H1 (cell line): ENCODE results near the gene UGT1A9.

Experiments used
- CEBPB ChIP-seq: IDR thresholded peaks from 2 replicates; pipeline ENCODE4 v1.6.1; 2012; ENCODE audit warnings: low read depth, low read length
- CHD2 ChIP-seq: IDR thresholded peaks from 2 replicates; pipeline ENCODE4 v1.6.1; 2012; ENCODE audit warnings: low read length, improper control_type of control experiment
- POLR2AphosphoS5 ChIP-seq: IDR thresholded peaks from 2 replicates; pipeline ENCODE4 v1.6.1; 2011; ENCODE audit warnings: low read depth, low read length
- RNF2 ChIP-seq: fragments of 200-900, 300-1000 bp; sonication (generic); IDR thresholded peaks from 2 replicates; pipeline ENCODE4 v1.7.1; 2016; ENCODE audit warnings: borderline replicate concordance, low read depth, mild to moderate bottlenecking, antibody characterized with exemption, low read length; ENCODE audit not compliant: poor library complexity, severe bottlenecking; ENCODE audit errors: missing control alignments

- TF ChIP-seq CEBPB (no peak), RNF2 (no peak), CHD2 (no peak), POLR2AphosphoS5 (no peak)
Measured at GRCh38 chr2:233817995-233818638, 146.4 kb downstream of the UGT1A9 start.
